Stimulated activated CD8-positive, alpha-beta memory T cell treated with anti-CD3 and anti-CD28 coated beads, Interleukin-15, amount 100 ng/mL, for 48 hours (primary cell): ENCODE results near the gene METTL27.
"Not testable (repeated sequence)": the region's sequence is repeated elsewhere in the genome, so short reads cannot be mapped to it uniquely, and the experiment has no call there.

ENCODE experiments used
- DNase-seq, 2 donors: peaks; one replicate each; pipeline ENCODE4 v3.0.0-alpha.2; 2020; ENCODE audit warnings: low read depth in 2 of 2

METTL27 gene

DNA sequence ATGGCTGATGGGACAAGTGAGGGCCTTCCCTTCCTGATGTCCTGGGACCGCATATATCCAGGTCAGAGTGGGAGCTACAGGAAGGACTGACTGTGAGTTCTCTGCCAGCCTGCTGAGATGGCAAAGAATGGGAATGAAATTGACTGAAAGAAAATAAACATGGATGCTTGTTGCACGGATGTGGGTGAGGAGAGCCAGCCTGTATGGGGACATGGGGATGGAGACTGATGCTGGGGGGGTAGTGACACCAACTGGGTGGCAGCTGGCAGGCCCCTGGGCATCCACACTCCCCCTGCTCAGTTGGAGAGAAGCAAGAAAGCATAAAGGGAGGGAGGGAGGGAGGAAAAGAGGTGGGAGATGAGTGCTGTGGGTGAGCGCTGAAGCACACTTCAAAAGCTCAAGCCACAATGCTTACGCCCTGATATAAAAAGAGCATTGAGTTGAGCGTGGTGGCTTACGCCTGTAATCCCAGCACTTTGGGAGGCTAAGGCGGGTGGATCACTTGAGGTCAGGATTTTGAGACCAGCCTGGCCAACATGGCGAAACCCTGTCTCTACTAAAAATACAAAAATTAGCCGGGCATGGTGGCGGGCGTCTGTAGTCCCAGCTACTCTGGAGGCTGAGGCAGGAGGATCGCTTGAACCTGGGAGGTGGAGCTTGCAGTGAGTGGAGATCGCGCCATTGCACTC, 20.6 kb downstream of the METTL27 start:
- DNase-seq: not testable (repeated sequence)

GRCh38 chr7:73820013-73820412, 22.3 kb downstream of the METTL27 start:
- DNase-seq: no peak

- DNase-seq: no peak
Measured at GRCh38 chr7:73817121-73817520, 25.2 kb downstream of the METTL27 start.

GRCh38 chr7:73815436-73815835, 26.9 kb downstream of the METTL27 start:
- DNase-seq: no peak

DNA sequence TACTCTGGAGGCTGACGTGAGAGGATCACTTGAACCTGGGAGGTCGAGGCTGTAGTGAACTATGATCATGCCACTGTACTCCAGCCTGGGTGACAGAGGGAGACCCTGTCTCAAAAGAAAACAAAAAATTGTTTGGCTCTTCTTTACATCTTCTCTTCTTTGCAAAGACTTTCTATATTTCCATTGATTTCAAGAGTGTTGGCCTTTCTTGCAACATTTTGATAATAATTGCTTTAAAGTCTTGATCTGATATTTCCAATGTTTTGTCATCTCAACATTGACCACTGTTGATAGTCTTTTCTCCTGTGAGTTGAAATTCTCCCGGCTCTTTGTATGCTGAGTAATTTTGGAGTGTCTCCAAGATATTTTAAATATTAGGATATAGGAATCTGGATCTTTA, 29.3 kb downstream of the METTL27 start:
- DNase-seq: no peak

DNA sequence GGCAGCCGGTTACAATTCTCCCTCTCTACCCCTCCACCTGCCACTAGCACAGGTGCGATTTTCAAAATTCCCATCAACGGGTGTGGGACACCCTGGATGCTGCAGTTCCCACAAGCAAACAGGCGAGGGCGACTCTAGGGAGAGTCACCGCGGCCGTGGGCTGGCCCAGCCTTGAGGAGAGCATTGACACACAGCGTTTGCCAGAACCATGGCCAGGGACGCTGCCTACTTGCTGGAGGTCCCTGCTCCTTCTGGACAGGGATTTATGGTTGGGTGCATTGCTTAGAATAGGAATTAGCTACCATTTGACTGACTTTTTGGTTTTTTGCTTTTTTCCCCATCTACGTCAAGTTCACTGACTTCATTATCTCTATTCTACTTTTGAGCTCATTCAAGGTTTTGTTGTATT, 30.6 kb downstream of the METTL27 start:
- DNase-seq: peak; percentile 12 to 42

- no peak for DNase-seq
Measured at GRCh38 chr7:73810998-73811360, 31.3 kb downstream of the METTL27 start.

DNA sequence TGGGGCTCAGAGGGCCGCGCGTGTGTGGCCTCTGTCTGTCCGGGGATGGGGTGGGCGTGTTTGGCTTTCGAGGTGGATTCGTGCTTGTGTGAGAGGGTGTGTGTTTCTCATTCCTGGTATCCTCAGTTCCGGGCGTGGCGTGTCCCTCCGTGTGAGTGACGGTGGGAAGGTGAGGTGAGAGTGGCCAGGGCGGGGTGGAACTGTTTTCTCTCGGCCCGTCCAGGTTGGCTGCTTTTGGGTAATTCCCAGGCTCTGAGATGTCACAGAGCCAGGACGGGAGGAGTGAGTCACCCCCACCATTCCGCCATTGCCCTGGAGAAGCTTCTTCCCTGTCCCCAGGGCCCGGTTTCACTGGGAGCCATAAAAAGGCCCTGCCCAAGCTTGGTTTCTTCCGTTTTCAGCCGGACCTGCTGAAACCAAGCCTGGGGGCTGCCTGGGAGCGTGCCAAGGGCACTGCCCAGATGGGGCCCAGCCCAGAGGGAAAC, 32.8 kb downstream of the METTL27 start:
- no peak for DNase-seq

DNA sequence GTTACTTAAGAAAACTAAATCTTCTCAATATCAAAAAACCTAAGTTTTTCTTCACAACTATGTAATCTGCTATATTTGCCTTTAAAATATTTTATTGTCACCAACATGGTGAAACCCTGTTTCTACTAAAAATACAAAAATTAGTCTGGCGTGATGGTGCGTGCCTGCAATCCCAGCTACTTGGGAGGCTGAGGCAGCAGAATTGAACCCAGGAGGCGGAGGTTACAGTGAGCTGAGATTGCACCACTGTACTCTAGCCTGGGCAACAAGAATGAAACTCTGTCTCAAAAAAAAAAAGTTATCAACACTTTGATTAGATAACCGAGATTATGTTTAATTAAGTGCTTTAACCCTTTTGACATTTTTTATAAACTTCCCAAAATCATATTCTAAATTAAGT, 39.9 kb downstream of the METTL27 start:
- DNase-seq: no peak

DNA sequence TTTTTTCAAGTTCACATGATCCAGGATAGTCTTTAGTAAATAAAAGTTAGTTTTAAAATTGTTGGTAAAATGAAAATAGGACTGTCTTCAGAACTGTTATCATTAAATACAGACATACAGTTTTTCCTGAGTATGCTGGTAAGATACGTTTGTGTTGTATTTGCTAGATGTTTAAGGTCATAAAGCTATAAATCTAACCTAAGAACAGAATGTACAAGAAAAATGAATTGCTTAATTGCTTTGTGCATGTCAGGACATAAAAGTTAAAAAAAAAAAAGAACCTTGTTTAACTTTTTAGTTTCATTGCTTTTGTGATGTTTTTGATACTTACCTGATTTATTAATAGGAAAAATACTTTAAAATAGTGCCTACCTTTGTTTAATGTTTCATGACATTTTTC, 40.7 kb downstream of the METTL27 start:
- DNase-seq: no peak

- no peak for DNase-seq
Measured at GRCh38 chr7:73799282-73800141, 42.8 kb downstream of the METTL27 start.

DNA sequence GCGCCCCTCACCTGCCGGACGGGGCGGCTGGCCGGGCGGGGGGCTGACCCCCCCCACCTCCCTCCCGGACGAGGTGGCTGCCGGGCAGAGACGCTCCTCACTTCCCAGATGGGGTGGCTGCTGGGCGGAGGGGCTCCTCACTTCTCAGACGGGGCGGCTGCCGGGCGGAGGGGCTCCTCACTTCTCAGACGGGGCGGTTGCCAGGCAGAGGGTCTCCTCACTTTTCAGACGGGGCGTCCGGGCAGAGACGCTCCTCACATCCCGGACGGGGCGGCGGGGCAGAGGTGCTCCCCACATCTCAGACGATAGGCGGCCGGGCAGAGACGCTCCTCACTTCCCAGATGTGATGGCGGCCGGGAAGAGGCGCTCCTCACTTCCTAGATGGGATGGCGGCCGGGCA, 45.1 kb downstream of the METTL27 start:
- DNase-seq: not testable (repeated sequence)

- DNase-seq: not testable (repeated sequence)
Measured at GRCh38 chr7:73796656-73797055, 45.7 kb downstream of the METTL27 start.

GRCh38 chr7:73795188-73795587, 47.1 kb downstream of the METTL27 start:
- not testable (repeated sequence) for DNase-seq

GRCh38 chr7:73791170-73791690, 51.1 kb downstream of the METTL27 start:
- not testable (repeated sequence) for DNase-seq

- DNase-seq: no peak
Measured at GRCh38 chr7:73789051-73789450, 53.3 kb downstream of the METTL27 start.

DNA sequence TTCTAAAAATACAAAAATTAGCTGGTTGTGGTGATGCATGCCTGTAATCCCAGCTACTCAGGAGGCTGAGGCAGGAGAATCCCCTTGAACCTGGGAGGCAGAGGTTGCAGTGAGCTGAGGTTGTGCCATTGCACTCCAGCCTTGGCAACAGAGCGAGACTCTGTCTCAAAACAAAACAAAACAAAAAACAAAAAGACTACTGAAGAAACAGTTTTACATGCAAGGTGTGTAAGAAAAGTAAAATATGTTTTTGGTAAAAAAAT, 54.6 kb downstream of the METTL27 start:
- not testable (repeated sequence) for DNase-seq

DNA sequence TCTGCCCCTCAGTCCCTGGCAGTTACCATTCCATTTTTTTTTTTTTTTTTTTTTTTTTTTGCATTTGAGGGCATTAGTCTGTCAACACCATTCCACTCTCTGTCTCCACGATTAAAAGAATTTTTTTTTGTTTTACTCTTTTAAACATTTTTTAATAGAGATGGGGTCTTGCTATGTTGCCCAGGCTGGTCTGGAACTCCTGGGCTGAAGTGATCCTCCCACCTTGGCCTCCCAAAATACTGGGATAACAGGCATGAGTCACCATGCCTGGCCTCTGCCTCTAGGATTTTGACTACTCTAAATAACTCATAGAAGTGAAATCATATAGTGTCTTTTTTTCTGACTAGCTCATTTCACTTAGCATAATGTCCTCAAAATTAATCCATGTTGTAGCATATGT, 55.7 kb downstream of the METTL27 start:
- no peak for DNase-seq
